ENCODE data around the gene GSTT2B.

DNA sequence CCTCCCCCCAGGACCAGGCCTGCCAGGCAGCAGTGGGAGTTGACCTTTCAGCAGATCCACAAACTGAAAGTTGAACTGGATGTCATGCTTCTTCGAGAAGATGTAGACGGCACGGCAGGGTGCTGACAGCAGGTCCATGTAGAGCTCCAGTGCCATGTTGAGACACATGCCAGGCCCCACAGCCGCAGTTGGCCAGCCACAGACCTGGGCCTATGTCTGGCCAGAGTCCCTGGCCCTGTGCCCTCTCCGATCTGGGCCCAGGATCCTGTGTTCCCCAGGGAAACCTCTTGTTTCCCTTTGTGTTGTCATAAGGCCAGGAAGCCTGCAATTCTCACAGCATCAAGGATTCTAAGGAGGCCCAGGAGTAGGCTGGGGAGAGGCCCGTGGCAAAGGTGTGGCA, 44.2 kb upstream of the GSTT2B start, which contains the start of gene GSTT4:
- TF ChIP-seq CTCF (IDR thresholded peaks at IDR 0.05) (no peak), POLR2A (IDR thresholded peaks at IDR 0.05; ENCODE audit: low read depth) (no peak), POLR2AphosphoS5 (IDR thresholded peaks at IDR 0.05) (no peak)
